Measurements from ENCODE around the gene PTMA.

- TF ChIP-seq, protein P1, sequence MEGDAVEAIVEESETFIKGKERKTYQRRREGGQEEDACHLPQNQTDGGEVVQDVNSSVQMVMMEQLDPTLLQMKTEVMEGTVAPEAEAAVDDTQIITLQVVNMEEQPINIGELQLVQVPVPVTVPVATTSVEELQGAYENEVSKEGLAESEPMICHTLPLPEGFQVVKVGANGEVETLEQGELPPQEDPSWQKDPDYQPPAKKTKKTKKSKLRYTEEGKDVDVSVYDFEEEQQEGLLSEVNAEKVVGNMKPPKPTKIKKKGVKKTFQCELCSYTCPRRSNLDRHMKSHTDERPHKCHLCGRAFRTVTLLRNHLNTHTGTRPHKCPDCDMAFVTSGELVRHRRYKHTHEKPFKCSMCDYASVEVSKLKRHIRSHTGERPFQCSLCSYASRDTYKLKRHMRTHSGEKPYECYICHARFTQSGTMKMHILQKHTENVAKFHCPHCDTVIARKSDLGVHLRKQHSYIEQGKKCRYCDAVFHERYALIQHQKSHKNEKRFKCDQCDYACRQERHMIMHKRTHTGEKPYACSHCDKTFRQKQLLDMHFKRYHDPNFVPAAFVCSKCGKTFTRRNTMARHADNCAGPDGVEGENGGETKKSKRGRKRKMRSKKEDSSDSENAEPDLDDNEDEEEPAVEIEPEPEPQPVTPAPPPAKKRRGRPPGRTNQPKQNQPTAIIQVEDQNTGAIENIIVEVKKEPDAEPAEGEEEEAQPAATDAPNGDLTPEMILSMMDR (IDR thresholded peaks at IDR 0.05): no peak
- TF ChIP-seq POLR2A (IDR thresholded peaks at IDR 0.05): no peak
Observed at GRCh38 chr2:231689124-231689893, 19.0 kb upstream of the PTMA start.

All from thyroid gland (tissue), 4 donors.